ENCODE data around the gene PAPLN. TPM values are rescaled to one million over a fixed set of nuclear protein-coding genes. Genes with fewer than 3 reads are reported as not detected.

PAPLN gene
- polyA plus RNA-seq, 1 donor (not counting 4 experiments of a cell fraction or from before 2014, with no cell fraction given) = 8.2 TPM

DNA sequence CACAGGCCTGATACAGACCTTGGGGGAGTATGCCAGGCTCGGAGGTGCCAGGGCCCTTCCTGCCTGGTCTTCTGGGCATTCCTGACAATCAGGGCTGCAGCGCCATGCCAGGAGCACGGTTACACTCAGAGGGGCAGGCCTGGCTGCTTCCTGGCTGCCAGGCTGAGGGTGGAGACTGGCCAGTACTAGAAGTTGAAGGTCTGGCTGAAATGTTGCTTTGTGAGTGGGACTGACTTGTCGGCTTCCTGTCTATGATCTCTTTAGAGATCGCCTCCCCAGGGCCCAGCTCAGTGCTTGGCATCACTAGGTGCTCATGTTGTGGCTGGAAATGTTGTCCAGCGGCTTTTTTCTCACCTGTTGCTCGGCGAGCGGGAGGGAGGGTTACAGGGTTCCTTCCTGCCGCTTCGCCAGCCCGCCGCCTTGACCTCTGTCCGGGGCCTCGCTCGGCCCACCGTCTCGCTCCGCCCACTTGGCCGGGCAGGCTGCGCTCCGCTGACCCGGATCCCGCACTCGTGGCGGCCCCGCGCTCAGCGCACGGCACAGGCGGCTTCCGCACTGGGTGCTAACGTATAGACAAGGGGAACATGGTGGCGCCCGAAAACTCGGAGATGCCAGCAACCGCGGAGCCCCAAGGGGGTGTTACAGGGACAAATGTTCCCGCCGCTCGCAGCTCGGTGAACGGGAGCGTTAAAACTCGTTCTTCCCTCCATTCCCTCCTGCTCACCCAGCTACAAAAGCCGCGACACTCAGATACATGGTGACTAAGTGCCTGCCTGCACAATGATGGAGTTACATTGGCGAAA, 32.6 kb downstream of the PAPLN start:
- H3K9me1 ChIP-seq (ENCODE audit: control insufficient read depth, extremely low read depth, insufficient read depth, low read length) = no peaks in the 10 kb centered on the region
- H3K27me3 ChIP-seq (ENCODE audit: control insufficient read depth, extremely low read depth, insufficient read depth, low read length) = no peaks in the 10 kb centered on the region
- no peak overlapping the region for H3K9ac ChIP-seq (ENCODE audit: control insufficient read depth, extremely low read depth, insufficient read depth, low read length)
- no peak overlapping the region for H3K27ac ChIP-seq (ENCODE audit: control insufficient read depth, insufficient read depth, low read length)
- no peak overlapping the region for H2AFZ ChIP-seq (ENCODE audit: control insufficient read depth, low read length)
- peaks cover 3 to 18% of the 10 kb centered on the region in 2 experiments for H3K36me3 ChIP-seq (ENCODE audit: control insufficient read depth in 2 of 2, extremely low read depth in 1 of 2, insufficient read depth in 2 of 2, low read length in 2 of 2)
- no peaks in the 10 kb centered on the region for H3K9me3 ChIP-seq (ENCODE audit: control insufficient read depth, low read depth, low read length)
- dilution Hi-C loops (cut with MboI; ENCODE audit: extremely low pct_ligation_motif_present, low sequenced_read_pairs) = no loop called here
- H3K4me2 ChIP-seq (ENCODE audit: control insufficient read depth, extremely low read depth, insufficient read depth, low read depth, low read length) = no peak overlapping the region
- H3K79me2 ChIP-seq (ENCODE audit: control insufficient read depth, insufficient read depth, low read length) = no peaks in the 10 kb centered on the region
- no peaks in the 10 kb centered on the region for H4K20me1 ChIP-seq (ENCODE audit: control insufficient read depth, extremely low read depth, insufficient read depth, low read length)
- no peaks in the 10 kb centered on the region for H3K4me1 ChIP-seq (ENCODE audit: control insufficient read depth, extremely low read depth, insufficient read depth, low read length)
- TF ChIP-seq, protein P1, sequence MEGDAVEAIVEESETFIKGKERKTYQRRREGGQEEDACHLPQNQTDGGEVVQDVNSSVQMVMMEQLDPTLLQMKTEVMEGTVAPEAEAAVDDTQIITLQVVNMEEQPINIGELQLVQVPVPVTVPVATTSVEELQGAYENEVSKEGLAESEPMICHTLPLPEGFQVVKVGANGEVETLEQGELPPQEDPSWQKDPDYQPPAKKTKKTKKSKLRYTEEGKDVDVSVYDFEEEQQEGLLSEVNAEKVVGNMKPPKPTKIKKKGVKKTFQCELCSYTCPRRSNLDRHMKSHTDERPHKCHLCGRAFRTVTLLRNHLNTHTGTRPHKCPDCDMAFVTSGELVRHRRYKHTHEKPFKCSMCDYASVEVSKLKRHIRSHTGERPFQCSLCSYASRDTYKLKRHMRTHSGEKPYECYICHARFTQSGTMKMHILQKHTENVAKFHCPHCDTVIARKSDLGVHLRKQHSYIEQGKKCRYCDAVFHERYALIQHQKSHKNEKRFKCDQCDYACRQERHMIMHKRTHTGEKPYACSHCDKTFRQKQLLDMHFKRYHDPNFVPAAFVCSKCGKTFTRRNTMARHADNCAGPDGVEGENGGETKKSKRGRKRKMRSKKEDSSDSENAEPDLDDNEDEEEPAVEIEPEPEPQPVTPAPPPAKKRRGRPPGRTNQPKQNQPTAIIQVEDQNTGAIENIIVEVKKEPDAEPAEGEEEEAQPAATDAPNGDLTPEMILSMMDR (optimal IDR thresholded peaks at IDR 0.05 in 1 of 3, IDR thresholded peaks at IDR 0.05 in 1 of 3, conservative IDR thresholded peaks at IDR 0.05 in 1 of 3; ENCODE audit: extremely low read depth in 1 of 3, insufficient read depth in 2 of 3, low read length in 3 of 3) = no peak
- H3K4me3 ChIP-seq (ENCODE audit: control insufficient read depth in 2 of 3, extremely low read depth in 1 of 3, insufficient read depth in 2 of 3, low read depth in 1 of 3, low read length in 3 of 3) = no peak overlapping the region
- DNase-seq (ENCODE audit: low read depth, low spot score) (no peak), FAIRE-seq (no peak)

DNA sequence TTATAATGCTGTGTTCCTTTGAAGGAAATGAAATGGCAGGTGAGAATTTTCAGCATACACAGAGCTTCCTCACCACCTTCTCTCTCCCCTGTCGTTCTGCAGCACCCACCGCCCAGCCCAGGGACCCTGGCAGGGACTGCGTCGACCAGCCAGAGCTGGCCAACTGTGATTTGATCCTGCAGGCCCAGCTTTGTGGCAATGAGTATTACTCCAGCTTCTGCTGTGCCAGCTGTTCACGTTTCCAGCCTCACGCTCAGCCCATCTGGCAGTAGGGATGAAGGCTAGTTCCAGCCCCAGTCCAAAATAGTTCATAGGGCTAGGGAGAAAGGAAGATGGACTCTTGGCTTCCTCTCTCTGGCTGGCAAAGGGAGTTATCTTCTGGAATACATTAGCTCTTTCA, 35.1 kb downstream of the PAPLN start:
- Histone ChIP-seq H3K9me1 (ENCODE audit: control insufficient read depth, extremely low read depth, insufficient read depth, low read length) (no peaks in the 10 kb centered on the region), H2AFZ (ENCODE audit: control insufficient read depth, low read length) (no peak overlapping the region), H3K4me2 (ENCODE audit: control insufficient read depth, extremely low read depth, insufficient read depth, low read depth, low read length) (no peak overlapping the region), H4K20me1 (ENCODE audit: control insufficient read depth, extremely low read depth, insufficient read depth, low read length) (no peaks in the 10 kb centered on the region), H3K79me2 (ENCODE audit: control insufficient read depth, insufficient read depth, low read length) (no peaks in the 10 kb centered on the region), H3K27ac (ENCODE audit: control insufficient read depth, insufficient read depth, low read length) (no peak overlapping the region), H3K36me3 (ENCODE audit: control insufficient read depth in 2 of 2, extremely low read depth in 1 of 2, insufficient read depth in 2 of 2, low read length in 2 of 2) (peaks cover 15 to 29% of the 10 kb centered on the region in 2 experiments), H3K27me3 (ENCODE audit: control insufficient read depth, extremely low read depth, insufficient read depth, low read length) (no peaks in the 10 kb centered on the region), H3K9ac (ENCODE audit: control insufficient read depth, extremely low read depth, insufficient read depth, low read length) (no peak overlapping the region), H3K4me1 (ENCODE audit: control insufficient read depth, extremely low read depth, insufficient read depth, low read length) (no peaks in the 10 kb centered on the region), H3K9me3 (ENCODE audit: control insufficient read depth, low read depth, low read length) (no peaks in the 10 kb centered on the region), H3K4me3 (ENCODE audit: control insufficient read depth in 2 of 3, extremely low read depth in 1 of 3, insufficient read depth in 2 of 3, low read depth in 1 of 3, low read length in 3 of 3) (no peak overlapping the region)
- dilution Hi-C loops (cut with MboI; ENCODE audit: extremely low pct_ligation_motif_present, low sequenced_read_pairs) = no loop called here
- TF ChIP-seq, protein P1 (optimal IDR thresholded peaks at IDR 0.05 in 1 of 3, IDR thresholded peaks at IDR 0.05 in 1 of 3, conservative IDR thresholded peaks at IDR 0.05 in 1 of 3; ENCODE audit: extremely low read depth in 1 of 3, insufficient read depth in 2 of 3, low read length in 3 of 3) = no peak
- TF ChIP-seq EZH2 (IDR thresholded peaks at IDR 0.05; ENCODE audit: low read length) = no peak
- no peak for FAIRE-seq
- DNase-seq (ENCODE audit: low read depth, low spot score) = no peak
